GM23248 (cell line): Measurements from ENCODE around the gene TMED9.
"Not testable (repeated sequence)": the region's sequence is repeated elsewhere in the genome, so short reads cannot be mapped to it uniquely, and the experiment has no call there.

Experiments
- EZH2 ChIP-seq: fragments of 200-600 bp; sonication (generic); IDR thresholded peaks from 2 replicates; pipeline ENCODE4 v1.6.1; 2018; ENCODE audit warnings: antibody characterized with exemption, mild to moderate bottlenecking; ENCODE audit not compliant: insufficient read depth, poor library complexity, severe bottlenecking
- EZH2phosphoT487 ChIP-seq: fragments of 200-600 bp; sonication (generic); IDR thresholded peaks from 2 replicates; pipeline ENCODE4 v1.6.1; 2018; ENCODE audit warnings: antibody characterized with exemption, moderate library complexity, mild to moderate bottlenecking, low read depth; ENCODE audit not compliant: insufficient read depth

DNA sequence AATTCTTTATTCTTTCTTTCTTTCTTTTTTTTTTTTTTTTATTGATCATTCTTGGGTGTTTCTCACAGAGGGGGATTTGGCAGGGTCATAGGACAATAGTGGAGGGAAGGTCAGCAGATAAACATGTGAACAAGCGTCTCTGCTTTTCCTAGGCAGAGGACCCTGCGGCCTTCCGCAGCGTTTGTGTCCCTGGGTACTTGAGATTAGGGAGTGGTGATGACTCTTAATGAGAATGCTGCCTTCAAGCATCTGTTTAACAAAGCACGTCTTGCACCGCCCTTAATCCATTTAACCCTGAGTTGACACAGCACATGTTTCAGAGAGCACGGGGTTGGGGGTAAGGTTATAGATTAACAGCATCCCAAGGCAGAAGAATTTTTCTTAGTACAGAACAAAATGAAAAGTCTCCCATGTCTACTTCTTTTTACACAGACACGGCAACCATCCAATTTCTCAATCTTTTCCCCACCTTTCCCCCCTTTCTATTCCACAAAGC is 32.5 kb upstream of the TMED9 start:
- not testable (repeated sequence) for TF ChIP-seq EZH2, EZH2phosphoT487
